Raji (cell line): ENCODE results near the gene CRYBA2.

Experiments used
- POLR2A ChIP-seq: IDR thresholded peaks from 2 replicates; pipeline ENCODE4 v1.6.1; 2011; ENCODE audit warnings: low read depth, low read length, control low read depth; ENCODE audit not compliant: insufficient read depth

The CRYBA2 gene

DNA sequence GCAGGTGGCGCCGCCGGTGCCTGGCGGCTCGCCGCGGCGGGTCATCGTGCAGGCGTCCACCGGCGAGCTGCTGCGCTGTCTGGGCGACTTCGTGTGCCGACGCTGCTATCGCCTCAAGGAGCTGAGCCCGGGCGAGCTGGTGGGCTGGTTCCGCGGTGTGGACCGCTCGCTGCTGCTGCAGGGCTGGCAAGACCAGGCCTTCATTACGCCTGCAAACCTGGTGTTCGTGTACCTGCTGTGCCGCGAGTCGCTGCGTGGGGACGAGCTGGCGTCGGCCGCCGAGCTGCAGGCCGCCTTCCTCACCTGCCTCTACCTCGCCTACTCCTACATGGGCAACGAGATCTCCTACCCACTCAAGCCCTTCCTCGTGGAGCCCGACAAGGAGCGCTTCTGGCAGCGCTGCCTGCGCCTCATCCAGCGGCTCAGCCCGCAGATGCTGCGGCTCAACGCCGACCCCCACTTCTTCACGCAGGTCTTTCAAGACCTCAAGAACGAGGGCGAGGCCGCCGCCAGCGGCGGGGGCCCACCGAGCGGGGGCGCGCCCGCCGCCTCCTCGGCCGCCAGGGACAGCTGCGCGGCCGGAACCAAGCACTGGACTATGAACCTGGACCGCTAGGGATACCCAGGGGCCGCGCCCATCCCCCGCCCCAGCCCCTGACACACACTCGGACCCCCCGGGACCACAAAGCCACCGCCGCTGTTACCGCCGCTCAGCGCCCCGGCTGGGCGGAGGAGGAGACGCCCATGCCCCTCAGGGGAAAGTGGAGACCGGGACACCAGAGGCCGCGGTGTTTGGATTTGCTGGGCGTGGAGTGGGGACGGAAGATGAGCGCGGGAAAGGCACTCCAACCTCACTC, 32.7 kb downstream of the CRYBA2 start:
- TF ChIP-seq POLR2A, result no peak

DNA sequence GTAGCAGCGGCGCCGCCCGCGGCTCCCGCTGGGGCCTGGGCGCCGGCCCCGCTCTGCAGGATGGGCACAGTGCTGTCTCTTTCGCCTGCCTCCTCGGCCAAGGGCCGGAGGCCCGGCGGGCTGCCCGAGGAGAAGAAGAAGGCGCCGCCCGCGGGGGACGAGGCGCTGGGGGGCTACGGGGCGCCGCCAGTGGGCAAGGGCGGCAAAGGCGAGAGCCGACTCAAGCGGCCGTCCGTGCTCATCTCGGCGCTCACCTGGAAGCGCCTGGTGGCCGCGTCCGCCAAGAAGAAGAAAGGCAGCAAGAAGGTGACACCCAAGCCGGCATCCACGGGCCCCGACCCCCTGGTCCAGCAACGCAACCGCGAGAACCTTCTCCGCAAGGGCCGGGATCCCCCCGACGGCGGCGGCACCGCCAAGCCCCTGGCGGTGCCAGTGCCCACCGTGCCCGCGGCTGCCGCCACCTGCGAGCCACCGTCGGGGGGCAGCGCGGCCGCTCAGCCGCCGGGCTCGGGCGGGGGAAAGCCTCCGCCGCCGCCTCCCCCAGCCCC, 33.4 kb downstream of the CRYBA2 start:
- no peak for TF ChIP-seq POLR2A

DNA sequence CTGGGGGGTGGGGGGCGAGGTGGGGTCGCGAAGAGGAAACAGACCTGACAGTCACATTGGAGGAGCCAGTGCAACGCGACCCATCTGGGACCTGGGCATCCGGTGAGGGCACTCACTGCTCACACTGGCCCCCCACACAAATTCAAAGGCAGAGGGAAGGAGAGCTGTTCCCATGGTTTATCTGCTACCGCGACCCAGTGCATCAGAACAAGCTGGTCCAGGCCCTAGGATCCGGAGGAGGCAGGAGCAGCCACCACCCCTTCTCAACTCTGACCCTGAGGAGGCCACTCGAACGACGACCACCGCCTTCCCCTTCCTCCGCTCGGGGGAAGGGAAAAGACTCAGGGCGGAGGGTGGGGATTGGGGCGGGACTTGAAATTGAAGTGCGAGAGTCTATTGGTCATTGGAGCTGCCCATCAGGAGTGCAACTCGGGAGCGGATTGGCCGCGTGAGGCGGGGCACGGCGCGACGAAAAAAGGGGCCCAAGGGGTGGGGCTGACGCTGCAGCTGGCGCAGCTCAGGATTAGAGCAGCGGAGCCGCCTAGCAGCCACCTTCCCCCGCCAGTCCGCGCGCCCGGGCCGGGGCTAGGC, 34.0 kb downstream of the CRYBA2 start, which contains the start of gene CDK5R2:
Gene CDK5R2, plus strand, starts transcription at position 526 of the 591 bp plus-strand sequence. CDS start 155 bp downstream, outside the sequence.
- TF ChIP-seq POLR2A, result peak; percentile 80

DNA sequence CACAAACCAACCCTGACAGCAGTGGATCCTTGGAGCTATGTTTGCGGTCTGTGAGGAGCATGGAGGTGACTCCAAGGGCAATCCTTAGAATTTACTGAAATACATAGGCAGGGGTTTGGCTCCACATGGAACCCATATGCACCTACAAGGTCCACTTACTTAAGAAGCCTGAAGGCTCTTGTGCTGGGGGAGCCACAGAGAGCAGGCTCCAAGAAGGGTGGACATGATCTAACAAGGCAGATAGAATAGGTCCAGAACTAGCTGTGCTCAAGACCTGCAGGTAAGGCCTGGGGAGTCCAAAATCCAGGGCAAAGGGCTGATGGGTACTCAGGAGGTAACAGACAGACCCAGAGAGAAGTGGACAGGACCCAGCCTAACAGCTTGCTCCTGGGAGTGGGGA, 34.9 kb downstream of the CRYBA2 start:
- TF ChIP-seq POLR2A, result no peak

DNA sequence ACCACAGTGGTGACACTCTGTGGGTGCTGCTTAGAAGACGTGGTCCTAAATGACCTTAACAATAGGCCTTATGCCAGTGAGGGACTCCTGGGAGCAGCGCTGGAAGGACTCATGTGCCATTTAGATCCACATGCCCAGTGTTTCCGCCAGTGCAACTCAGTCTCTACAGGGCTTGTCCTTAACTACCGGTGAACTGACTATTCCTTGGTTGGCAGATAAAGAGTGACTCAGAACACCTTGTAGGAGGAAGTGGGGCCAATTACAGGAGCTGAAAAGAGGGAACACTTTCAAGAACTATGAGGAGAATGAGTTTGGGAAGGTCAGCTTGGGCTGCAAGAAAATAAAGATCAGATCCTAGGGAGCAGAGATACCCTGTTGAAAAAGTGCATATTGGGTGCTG, 35.6 kb downstream of the CRYBA2 start:
- TF ChIP-seq POLR2A, result no peak

DNA sequence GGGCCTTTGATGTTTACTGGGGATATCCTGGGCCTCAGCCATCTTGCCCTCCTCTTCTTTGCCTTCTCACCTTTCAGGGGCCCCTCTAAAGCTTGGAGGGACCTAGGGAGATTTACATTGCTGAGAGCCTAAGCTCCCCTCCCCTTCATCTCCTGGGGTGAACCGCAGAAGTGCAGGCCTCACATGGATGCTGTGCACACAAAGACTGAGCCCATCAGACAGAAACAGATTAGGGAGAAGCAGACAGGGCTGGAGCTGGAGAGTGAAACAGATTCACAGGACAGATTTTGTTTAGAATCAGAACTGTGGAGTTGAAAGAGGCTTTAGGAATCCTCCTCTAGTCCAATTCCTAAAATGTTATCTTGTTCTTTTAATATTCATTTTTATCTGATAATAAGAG, 37.2 kb downstream of the CRYBA2 start:
- no peak for TF ChIP-seq POLR2A

DNA sequence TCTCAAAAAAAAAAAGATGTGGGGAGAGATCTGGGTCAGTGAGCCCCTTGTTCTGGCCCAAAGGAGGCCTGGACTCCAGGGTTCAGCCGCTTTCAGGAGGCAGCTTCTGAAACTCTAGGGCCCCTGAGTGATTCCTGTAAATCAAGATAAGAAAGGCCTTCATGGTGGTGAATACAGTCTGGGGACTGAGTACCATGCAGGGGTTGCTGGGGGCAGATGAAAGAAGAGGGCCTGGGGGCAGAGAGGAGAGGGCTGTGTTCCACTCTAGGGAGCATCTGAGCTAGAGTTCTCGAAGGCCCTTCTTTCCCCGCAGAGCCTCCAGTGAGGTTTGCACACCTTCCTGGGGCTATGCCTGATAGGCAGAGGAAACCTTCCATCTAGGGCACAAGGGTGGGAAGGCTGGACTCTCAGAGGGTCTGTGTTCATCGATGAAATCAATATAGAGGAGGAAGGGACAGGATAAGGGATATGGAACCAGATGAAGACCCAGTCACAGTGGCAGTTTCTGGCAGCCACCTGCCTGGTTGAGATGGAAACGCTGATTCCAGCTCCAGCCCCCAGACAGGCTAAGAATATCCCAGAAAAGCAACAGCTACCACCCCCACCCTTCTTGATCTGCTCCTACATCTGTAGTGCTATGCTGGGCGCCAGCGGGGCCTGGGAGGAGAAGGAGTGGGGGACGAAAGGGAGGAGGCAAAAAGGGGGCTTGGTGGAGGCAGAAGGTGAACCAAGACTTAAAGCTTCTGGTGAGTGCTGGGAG, 38.5 kb downstream of the CRYBA2 start:
- no peak for TF ChIP-seq POLR2A

DNA sequence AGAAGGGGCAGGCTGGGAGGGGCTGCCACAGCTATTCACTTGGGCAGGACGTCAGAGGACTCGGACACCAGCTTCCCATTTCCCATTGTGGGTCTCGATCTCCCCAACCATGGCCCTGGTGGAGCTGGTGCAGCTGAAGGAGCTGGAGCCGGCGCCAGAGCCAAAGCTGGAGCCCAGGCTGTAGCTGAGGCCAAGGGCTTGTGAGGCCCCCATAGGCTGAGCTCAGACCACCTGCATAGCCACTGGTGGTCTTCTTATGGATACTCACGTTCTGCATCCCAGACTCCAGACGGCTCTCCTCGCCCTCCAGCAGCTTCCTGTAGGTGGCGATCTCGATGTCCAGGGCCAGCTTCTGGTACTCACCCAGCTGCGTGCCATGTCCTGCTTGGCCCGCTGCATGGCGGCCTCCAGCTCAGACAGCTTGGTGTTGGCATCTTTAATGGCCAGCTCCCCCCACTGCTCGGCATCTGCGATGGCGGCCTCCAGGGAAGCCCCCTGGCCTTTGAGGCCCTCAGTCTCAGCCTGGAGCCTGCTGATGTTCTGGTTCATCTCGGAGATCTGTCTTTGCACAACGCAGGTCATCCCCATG, 39.8 kb downstream of the CRYBA2 start:
- TF ChIP-seq POLR2A, result no peak

DNA sequence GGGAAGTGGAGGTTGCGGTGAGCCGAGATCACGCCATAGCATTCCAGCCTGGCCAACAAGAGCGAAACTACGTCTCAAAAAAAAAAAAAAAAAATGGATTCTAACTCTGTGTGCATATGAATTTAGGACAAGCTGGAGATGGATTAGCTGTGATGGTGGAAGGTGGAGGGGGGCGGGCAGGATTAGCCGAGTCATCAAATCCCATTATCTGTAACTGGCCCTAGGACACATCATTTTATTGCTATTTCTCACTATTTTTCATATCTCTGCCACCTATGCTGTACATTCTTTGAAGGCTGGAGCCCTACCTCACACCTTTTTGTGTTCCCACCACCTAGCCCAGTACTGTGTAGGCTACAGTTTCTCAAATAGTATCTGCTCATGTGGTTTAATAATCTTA, 41.1 kb downstream of the CRYBA2 start:
- no peak for TF ChIP-seq POLR2A

DNA sequence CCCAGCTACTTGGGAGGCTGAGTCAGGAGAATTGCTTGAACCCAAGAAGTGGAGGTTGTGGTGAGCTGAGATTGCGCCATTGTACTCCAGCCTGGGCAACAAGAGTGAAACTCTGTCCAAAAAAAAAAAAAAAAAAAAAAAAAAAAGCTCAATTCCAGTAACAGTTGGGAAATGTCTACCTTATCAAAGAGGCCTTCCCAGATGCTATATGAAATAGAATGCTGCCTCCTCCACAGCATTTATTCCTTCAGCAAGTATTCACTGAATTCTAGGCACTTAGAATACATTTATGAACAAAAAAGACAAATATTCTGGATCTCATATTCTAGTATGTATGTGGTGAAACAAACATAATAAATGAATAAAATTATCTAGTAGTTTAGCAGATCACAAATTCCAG, 46.6 kb downstream of the CRYBA2 start:
- TF ChIP-seq POLR2A, result no peak

DNA sequence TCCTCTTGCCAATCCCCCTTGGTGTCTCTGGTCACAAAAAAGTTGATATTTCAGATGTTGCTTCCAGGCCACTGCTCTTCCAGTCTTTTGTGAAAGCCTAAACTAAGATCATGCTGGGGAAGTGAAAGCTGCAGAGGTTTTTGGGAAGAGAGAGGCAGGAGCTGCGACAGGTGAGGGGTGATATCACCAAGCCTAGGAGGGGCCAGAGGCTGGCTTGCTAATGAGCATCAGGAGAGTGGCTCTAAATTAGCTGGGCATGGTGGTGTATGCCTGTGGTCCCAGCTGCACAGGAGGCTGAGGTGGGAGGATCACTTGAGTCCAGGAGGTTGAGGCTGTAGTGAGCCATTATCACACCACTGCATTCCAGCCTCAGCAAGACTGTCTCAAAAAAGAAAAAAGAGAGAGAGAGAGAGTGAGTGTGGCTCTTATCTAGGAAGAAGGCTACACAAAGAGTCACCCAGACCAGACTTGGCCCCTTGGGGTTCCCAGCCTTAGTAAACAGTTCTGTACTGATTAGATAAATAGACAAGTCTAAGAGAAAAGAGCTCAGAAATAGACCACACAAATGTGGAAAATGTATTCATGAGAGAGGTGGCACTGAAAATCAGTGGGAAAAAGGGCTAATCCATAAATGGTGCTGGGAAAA, 48.3 kb downstream of the CRYBA2 start:
- TF ChIP-seq POLR2A, result no peak
